Adrenal gland (tissue), 12 donors: ENCODE results near the gene NDUFB7. TPM values are rescaled to one million over a fixed set of nuclear protein-coding genes. Genes with fewer than 3 reads are reported as not detected.
A peak's percentile ranks its signal among the peaks of the same experiment; 100 is the strongest.

ENCODE experiments used
- DNase-seq, 7 donors: peaks; one replicate each; pipeline ENCODE4 v3.0.0-alpha.2; 2019 to 2020
- H3K27ac ChIP-seq, 5 donors: fragments of 200-600 bp; sonication (generic) in 4 of 5; 1 replicate in 3 of 5; 2 replicates in 2 of 5; pipeline versions ENCODE4 v1.5.1 to v1.8.0; 2016 to 2020; ENCODE audit warnings: mild to moderate bottlenecking in 1 of 5
- H3K27me3 ChIP-seq: fragments of 200-600 bp; 2 replicates; pipeline ENCODE4 v1.8.0; 2021
- H3K36me3 ChIP-seq, 2 donors: fragments of 200-600 bp; replicated peaks in 1 of 2; 1 replicate in 1 of 2; 2 replicates in 1 of 2; pipeline versions ENCODE4 v1.5.1 to v1.8.0; 2018 to 2022
- H3K4me1 ChIP-seq, 2 donors: fragments of 200-600 bp; replicated peaks in 1 of 2; 1 replicate in 1 of 2; 2 replicates in 1 of 2; pipeline versions ENCODE4 v1.5.1 to v1.8.0; 2018 to 2021
- H3K4me3 ChIP-seq, 4 donors: fragments of 200-600 bp; sonication (generic) in 3 of 4; one replicate each; pipeline ENCODE4 v1.5.1; 2016 to 2018
- H3K9me3 ChIP-seq, 3 donors: fragments of 200-600 bp; sonication (generic) in 1 of 3; replicated peaks in 1 of 3; 1 replicate in 2 of 3; 2 replicates in 1 of 3; pipeline versions ENCODE4 v1.5.1 to v1.8.0; 2016 to 2021
- CTCF ChIP-seq, 6 experiments: fragments of 450-650 bp in 4 of 6; fragments of 200-600 bp in 2 of 6; sonication (generic) in 1 of 6; IDR thresholded peaks; 1 replicate in 5 of 6; 2 replicates in 1 of 6; pipeline versions ENCODE4 v1.5.1 to v1.8.0; 2016 to 2021; ENCODE audit warnings: antibody characterized with exemption in 6 of 6, mild to moderate bottlenecking in 2 of 6, moderate library complexity in 1 of 6
- POLR2A ChIP-seq, 2 donors: fragments of 450-650 bp; IDR thresholded peaks; one replicate each; pipeline ENCODE4 v1.6.1; 2017; ENCODE audit warnings: antibody characterized with exemption in 2 of 2, mild to moderate bottlenecking in 2 of 2, moderate library complexity in 1 of 2
- WGBS, 4 donors: extraction: QIAGEN DNeasy Blood & Tissue Kit in 2 of 4; methylation state at CpG; one replicate each; pipeline versions ENCODE4 v1.1.5 to v1.1.7; 2013 to 2017; 5-methylcytosine and 5-hydroxymethylcytosine counted together
- intact Hi-C, 2 donors: fragments of 100-400 bp; cut with DNase I; formaldehyde crosslinking; loops; one replicate each; pipeline versions ENCODE4 v1.14.1 to v1.15.0; 2022 to 2023
- polyA plus RNA-seq, 3 donors: library from polyadenylated mRNA; stranded (reverse); fragments of 200-250 nt in 2 of 3; fragments of 350-450 nt in 1 of 3; fragmentation: Illumina TruSeq in 1 of 3; extraction: RNeasy Lipid Tissue Mini Kit (QIAGEN cat#74804) in 1 of 3; gene quantifications; one replicate each; pipeline ENCODE4 v1.2.3, GENCODE V29; 2013 to 2014
- total RNA-seq, 9 donors: library from RNA; depleted of rRNA in 4 of 9; stranded (reverse); fragments of >200 nt in 4 of 9; fragments of 120-200 nt in 1 of 9; fragmentation: NEBNext Ultra II Directional in 1 of 9; extraction: Animal tissue kit (Norgen Biotek cat#: 25700) in 1 of 9; gene quantifications; one replicate each; pipeline versions ENCODE4 v1.1.0 to v1.2.4, GENCODE V29; 2013 to 2023
- donor health status: healthy with polysubstance abuse.
- donor health status: Bipolar disorder and iron deficiency.
- donor health status: DM: yes; HTN: yes; CAD: no.
- donor health status: DM: no; HTN: no; CAD: no.
- donor health status: DM: no; HTN: no; CAD: no.
- donor health status: DM: yes; HTN: yes; CAD: no.

NDUFB7 gene
- total and polyA plus RNA-seq, 12 donors: 19.1 to 848 (median 365) TPM

GRCh38 chr19:14520543-14520942, 51.3 kb downstream of the NDUFB7 start:
- TF ChIP-seq POLR2A (IDR thresholded peaks at IDR 0.05): no peak
- no peak for TF ChIP-seq CTCF (IDR thresholded peaks at IDR 0.05)
- peak overlapping the region in 4 of 5 donors; percentile 21 to 100 (median 88) for H3K27ac ChIP-seq
- peaks cover 0 to 14% of the 10 kb centered on the region in 2 donors for H3K36me3 ChIP-seq
- no peak overlapping the region for H3K4me3 ChIP-seq
- peaks cover 26 to 27% of the 10 kb centered on the region in 2 donors for H3K4me1 ChIP-seq
- DNase-seq: no peak
- no peaks in the 10 kb centered on the region for H3K9me3 ChIP-seq
- WGBS, 4 donors: 93 to 99% (median 94%) methylated on average over 4 of the region's 4 CpGs
- H3K27me3 ChIP-seq: no peaks in the 10 kb centered on the region
- intact Hi-C loops: no loop called here

- DNase-seq: peak in 6 of 7 donors; percentile 71 to 87 (median 80)
- no peaks in the 10 kb centered on the region for H3K9me3 ChIP-seq
- peak overlapping the region; percentile 78 to 100 (median 93) for H3K27ac ChIP-seq
- peaks cover 31 to 33% of the 10 kb centered on the region in 2 donors for H3K4me1 ChIP-seq
- WGBS, 4 donors: 50 to 55% (median 52%) methylated on average over 2 of the region's 2 CpGs; no CpG with 5 or more reads in 1 of the 4 donors
- no peak overlapping the region for H3K4me3 ChIP-seq
- TF ChIP-seq POLR2A (IDR thresholded peaks at IDR 0.05) (peak in 1 of 2 donors; percentile 26), CTCF (IDR thresholded peaks at IDR 0.05) (no peak)
- peaks cover 0 to 20% of the 10 kb centered on the region in 2 donors for H3K36me3 ChIP-seq
- intact Hi-C loops: no loop called here
- H3K27me3 ChIP-seq: no peaks in the 10 kb centered on the region
These were observed 51.9 kb downstream of the NDUFB7 start for GRCh38 chr19:14519860-14520407.

GRCh38 chr19:14519245-14519859, 52.5 kb downstream of the NDUFB7 start:
- intact Hi-C loops: no loop called here
- H3K4me1 ChIP-seq: peaks cover 31 to 39% of the 10 kb centered on the region in 2 donors
- WGBS, 4 donors: 79 to 88% (median 81%) methylated on average over 22 of the region's 22 CpGs
- no peaks in the 10 kb centered on the region for H3K27me3 ChIP-seq
- peak overlapping the region; percentile 78 to 100 (median 93) for H3K27ac ChIP-seq
- peak in 2 of 7 donors; percentile 55 to 59 for DNase-seq
- peaks cover 0 to 26% of the 10 kb centered on the region in 2 donors for H3K36me3 ChIP-seq
- H3K4me3 ChIP-seq: peak overlapping the region in 2 of 4 donors; percentile 8 to 98
- TF ChIP-seq POLR2A (IDR thresholded peaks at IDR 0.05): no peak
- TF ChIP-seq CTCF (IDR thresholded peaks at IDR 0.05): no peak
- no peaks in the 10 kb centered on the region for H3K9me3 ChIP-seq

- 0 to 1% (median 0%) methylated on average over 2 to 82 of the region's 82 CpGs for WGBS, 4 donors
- H3K9me3 ChIP-seq: no peaks in the 10 kb centered on the region
- intact Hi-C loops: no loop called here
- peak; percentile 98 for TF ChIP-seq POLR2A (IDR thresholded peaks at IDR 0.05)
- no peak for TF ChIP-seq CTCF (IDR thresholded peaks at IDR 0.05)
- H3K36me3 ChIP-seq: peaks cover 0 to 33% of the 10 kb centered on the region in 2 donors
- H3K27me3 ChIP-seq: no peaks in the 10 kb centered on the region
- peak within 1 kb of the TSS; percentile 93 to 100 (median 100) for H3K27ac ChIP-seq
- DNase-seq: peak; percentile 78 to 90 (median 82)
- peak within 1 kb of the TSS; percentile 84 to 98 (median 88) for H3K4me3 ChIP-seq
- H3K4me1 ChIP-seq: peaks cover 36 to 53% of the 10 kb centered on the region in 2 donors
These were observed 53.9 kb downstream of the NDUFB7 start, which contains the start of gene DNAJB1 for GRCh38 chr19:14517840-14518505. TSS of gene DNAJB1 (minus strand) at chr19:14518397. CDS start at chr19:14518349, 48 bp downstream.
